OCI-LY7 (cell line): ENCODE data around the gene CD300E. TPM values are rescaled to one million over a fixed set of nuclear protein-coding genes. Genes with fewer than 3 reads are reported as not detected.
A peak's percentile ranks its signal among the peaks of the same experiment; 100 is the strongest.

Experiments
- BruUV-seq: library from RNA; stranded (reverse); fragments of 400-500 nt; replicated peaks from 2 replicates; lab custom pipeline; 2021; lab: Mats Ljungman, UMichigan
- CTCF ChIA-PET: fragments of 300-600 bp; sonication (Branson Sonifier 250); formaldehyde crosslinking; loops from one replicate; lab custom pipeline; 2022; ENCODE audit warnings: antibody characterized with exemption; ENCODE audit not compliant: unreplicated experiment; lab: Charles Lee
- POLR2A ChIA-PET: fragments of 300-600 bp; sonication (Branson Sonifier 250); formaldehyde crosslinking; loops from one replicate; lab custom pipeline; 2022; ENCODE audit warnings: antibody characterized with exemption; lab: Charles Lee
- DNase-seq: peaks from one replicate; pipeline ENCODE4 v3.0.0-alpha.2; 2015; ENCODE audit warnings: low spot score
- H2AFZ ChIP-seq: fragments of 200-600 bp; sonication (generic), shearing (Covaris generic); 2 replicates; pipeline ENCODE4 v1.6.1; 2014; ENCODE audit warnings: mild to moderate bottlenecking, antibody characterized with exemption, low read length, moderate library complexity
- H3K27ac ChIP-seq: fragments of 200-600 bp; sonication (generic); 2 replicates; pipeline ENCODE4 v1.5.1; 2014; ENCODE audit warnings: mixed run types, low read depth, mild to moderate bottlenecking, moderate library complexity, low read length, inconsistent platforms; ENCODE audit not compliant: poor library complexity, severe bottlenecking
- H3K36me3 ChIP-seq: fragments of 200-600 bp; sonication (generic); 2 replicates; pipeline ENCODE4 v1.6.1; 2014; ENCODE audit warnings: mild to moderate bottlenecking, antibody characterized with exemption, low read length, moderate library complexity, mixed read lengths; ENCODE audit not compliant: insufficient read depth
- H3K4me1 ChIP-seq: fragments of 200-600 bp; sonication (generic); 2 replicates; pipeline ENCODE4 v1.5.1; 2014; ENCODE audit warnings: mild to moderate bottlenecking, low read length; ENCODE audit not compliant: insufficient read depth, poor library complexity, severe bottlenecking
- H3K4me2 ChIP-seq: fragments of 200-600 bp; sonication (generic); 2 replicates; pipeline ENCODE4 v1.6.1; 2014; ENCODE audit warnings: mild to moderate bottlenecking, low read length
- H3K4me3 ChIP-seq: fragments of 200-600 bp; sonication (generic); 2 replicates; pipeline ENCODE4 v1.5.1; 2014; ENCODE audit warnings: mild to moderate bottlenecking, low read depth, low read length; ENCODE audit not compliant: poor library complexity, severe bottlenecking
- H3K79me2 ChIP-seq: fragments of 200-600 bp; sonication (generic); 2 replicates; pipeline ENCODE4 v1.6.1; 2016; ENCODE audit warnings: low read depth, mild to moderate bottlenecking, low read length, moderate library complexity, mixed read lengths; ENCODE audit not compliant: insufficient read depth
- H3K9me2 ChIP-seq: fragments of 200-600 bp; sonication (generic); 2 replicates; pipeline ENCODE4 v1.6.1; 2016; ENCODE audit warnings: mild to moderate bottlenecking, low read length, mixed read lengths; ENCODE audit not compliant: insufficient read depth
- H3K9me3 ChIP-seq: fragments of 200-600 bp; sonication (generic); 2 replicates; pipeline ENCODE4 v1.6.1; 2014; ENCODE audit warnings: mild to moderate bottlenecking, mixed run types, low read length, mixed read lengths
- H4K20me1 ChIP-seq: fragments of 200-600 bp; sonication (generic); 2 replicates; pipeline ENCODE4 v1.6.1; 2014; ENCODE audit warnings: mild to moderate bottlenecking, antibody characterized with exemption, low read length, moderate library complexity, mixed read lengths; ENCODE audit not compliant: insufficient read depth
- CTCF ChIP-seq: fragments of 200-600 bp; sonication (generic); conservative IDR thresholded peaks from 2 replicates; pipeline ENCODE4 v1.5.1; 2014; ENCODE audit warnings: mild to moderate bottlenecking, antibody characterized with exemption, low read length, moderate library complexity, mixed read lengths
- EZH2phosphoT487 ChIP-seq: fragments of 200-600 bp; sonication (generic); IDR thresholded peaks from 2 replicates; pipeline ENCODE4 v1.6.1; 2018; ENCODE audit warnings: low read depth, borderline replicate concordance, mild to moderate bottlenecking, mixed run types, antibody characterized with exemption, low read length, moderate library complexity, mixed read lengths
- intact Hi-C: fragments of 100-400 bp; cut with micrococcal nuclease; formaldehyde crosslinking; loops from one replicate; pipeline ENCODE4 v1.10.0; 2022; ENCODE audit not compliant: unreplicated experiment
- total RNA-seq, 2 experiments: library from RNA; depleted of rRNA in 1 of 2; stranded (reverse); fragments of >200 nt in 1 of 2; shearing (Covaris generic) in 1 of 2; gene quantifications; 2 replicates each; pipeline ENCODE4 v1.2.3, GENCODE V29; 2014 to 2022

CD300E gene
- total RNA-seq, 2 experiments from 2014 or later = not detected

- Histone ChIP-seq H3K9me2 (no peaks in the 10 kb centered on the region), H3K4me1 (peaks cover 18% of the 10 kb centered on the region), H3K79me2 (no peaks in the 10 kb centered on the region), H3K36me3 (no peaks in the 10 kb centered on the region), H3K4me2 (peak overlapping the region; percentile 18; the same call in 1 of the 2 replicates), H3K27ac (no peak overlapping the region), H3K9me3 (no peaks in the 10 kb centered on the region), H2AFZ (no peak overlapping the region), H4K20me1 (no peaks in the 10 kb centered on the region), H3K4me3 (no peak overlapping the region)
- ChIA-PET POLR2A (interaction anchor here (0.6 to 0.8 kb wide), 3 partner anchors 13 to 21 kb away, joined by 3 to 5 read pairs (median 4); no protein-coding TSS in a partner anchor), CTCF (interaction anchor here (1.2 kb wide), 1 partner anchor 149 kb away, joined by 3 read pairs; no protein-coding TSS in a partner anchor)
- DNase-seq = peak; percentile 58
- BruUV-seq = no TSS peak
- TF ChIP-seq CTCF (no peak), EZH2phosphoT487 (no peak)
- intact Hi-C loops = no loop called here
Observed at GRCh38 chr17:74603746-74604145, 19.8 kb downstream of the CD300E start.

DNA sequence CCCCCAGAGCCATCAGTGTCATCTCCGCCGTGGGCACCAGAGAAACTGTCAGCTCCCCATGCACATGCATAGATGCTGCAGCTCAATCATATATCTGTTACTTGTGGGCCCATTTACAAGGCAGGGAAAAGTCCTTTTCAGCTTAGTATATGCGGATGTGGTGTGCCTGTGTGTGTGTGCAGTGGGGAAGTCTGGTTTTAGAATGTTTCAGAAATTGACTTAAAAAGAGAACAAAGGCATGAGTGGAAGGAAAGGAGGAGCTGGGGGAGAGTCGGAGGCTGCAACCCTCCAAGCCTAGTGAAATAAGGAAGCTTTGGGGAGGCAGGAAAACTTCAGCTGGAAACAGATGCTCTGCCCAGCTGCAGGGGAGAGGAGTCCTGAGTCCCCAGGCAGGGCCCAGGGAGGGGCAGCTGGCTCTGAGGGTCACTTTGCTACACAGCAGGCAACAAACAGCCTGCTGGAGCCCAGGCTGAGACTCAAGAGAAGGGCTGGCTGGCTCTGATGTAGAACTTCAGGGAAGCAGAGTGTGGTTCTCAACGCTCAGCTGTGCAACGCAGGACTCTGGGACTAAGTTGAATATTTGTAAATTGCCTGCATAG lies 20.4 kb downstream of the CD300E start:
- peaks cover 21% of the 10 kb centered on the region for H3K4me1 ChIP-seq
- intact Hi-C loops = no loop called here
- POLR2A ChIA-PET = interaction anchor here (0.7 kb wide), 1 partner anchor 22 kb away, joined by 4 read pairs; no protein-coding TSS in a partner anchor
- no peak overlapping the region for H3K4me2 ChIP-seq
- no peak for DNase-seq
- no peak overlapping the region for H2AFZ ChIP-seq
- no peaks in the 10 kb centered on the region for H3K9me2 ChIP-seq
- no peaks in the 10 kb centered on the region for H3K79me2 ChIP-seq
- no peak overlapping the region for H3K27ac ChIP-seq
- CTCF ChIA-PET = interaction anchor here (1.2 kb wide), 1 partner anchor 148 kb away, joined by 3 read pairs; no protein-coding TSS in a partner anchor
- no peak overlapping the region for H3K4me3 ChIP-seq
- TF ChIP-seq EZH2phosphoT487 (no peak), CTCF (no peak)
- H3K36me3 ChIP-seq = no peaks in the 10 kb centered on the region
- no peaks in the 10 kb centered on the region for H3K9me3 ChIP-seq
- no peaks in the 10 kb centered on the region for H4K20me1 ChIP-seq
- BruUV-seq = no TSS peak
